Retinal pigment epithelial cell (primary cell): ENCODE measurements around the gene EHF.
"Not testable (repeated sequence)": the region's sequence is repeated elsewhere in the genome, so short reads cannot be mapped to it uniquely, and the experiment has no call there.

Source experiments
- DNase-seq: peaks from one replicate; pipeline ENCODE4 v3.0.0-alpha.2; 2010; ENCODE audit warnings: low read depth
- H3K4me3 ChIP-seq: 2 replicates; pipeline ENCODE4 v1.5.1; 2011; ENCODE audit warnings: mild to moderate bottlenecking, low read length, control low read depth, moderate library complexity
- TF ChIP-seq, protein P1 (sequence below): conservative IDR thresholded peaks from 2 replicates; pipeline ENCODE4 v1.5.1; 2011; ENCODE audit warnings: low read depth, low read length, control low read depth, inconsistent platforms

EHF gene

DNA sequence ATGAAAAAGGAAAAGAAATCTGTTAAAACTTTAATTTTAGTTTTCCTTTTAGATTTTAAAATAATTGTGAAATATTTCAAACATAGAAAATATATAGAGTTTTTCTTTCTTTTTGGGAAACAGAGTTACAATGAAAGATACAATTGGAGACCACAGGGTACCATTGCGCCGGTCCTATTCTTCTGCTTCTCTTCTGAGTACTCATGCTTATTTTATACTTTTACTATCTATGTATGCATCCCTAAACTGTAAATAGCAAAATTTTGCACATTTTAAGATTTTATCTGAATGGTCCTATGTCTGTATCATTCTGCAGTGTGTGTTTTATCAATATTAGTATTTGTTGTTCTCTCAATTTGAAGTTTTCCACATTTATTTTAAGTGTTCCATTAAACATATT, 65.0 kb downstream of the EHF start:
- no peak for DNase-seq
- TF ChIP-seq, protein P1, sequence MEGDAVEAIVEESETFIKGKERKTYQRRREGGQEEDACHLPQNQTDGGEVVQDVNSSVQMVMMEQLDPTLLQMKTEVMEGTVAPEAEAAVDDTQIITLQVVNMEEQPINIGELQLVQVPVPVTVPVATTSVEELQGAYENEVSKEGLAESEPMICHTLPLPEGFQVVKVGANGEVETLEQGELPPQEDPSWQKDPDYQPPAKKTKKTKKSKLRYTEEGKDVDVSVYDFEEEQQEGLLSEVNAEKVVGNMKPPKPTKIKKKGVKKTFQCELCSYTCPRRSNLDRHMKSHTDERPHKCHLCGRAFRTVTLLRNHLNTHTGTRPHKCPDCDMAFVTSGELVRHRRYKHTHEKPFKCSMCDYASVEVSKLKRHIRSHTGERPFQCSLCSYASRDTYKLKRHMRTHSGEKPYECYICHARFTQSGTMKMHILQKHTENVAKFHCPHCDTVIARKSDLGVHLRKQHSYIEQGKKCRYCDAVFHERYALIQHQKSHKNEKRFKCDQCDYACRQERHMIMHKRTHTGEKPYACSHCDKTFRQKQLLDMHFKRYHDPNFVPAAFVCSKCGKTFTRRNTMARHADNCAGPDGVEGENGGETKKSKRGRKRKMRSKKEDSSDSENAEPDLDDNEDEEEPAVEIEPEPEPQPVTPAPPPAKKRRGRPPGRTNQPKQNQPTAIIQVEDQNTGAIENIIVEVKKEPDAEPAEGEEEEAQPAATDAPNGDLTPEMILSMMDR = no peak
- no peak overlapping the region for H3K4me3 ChIP-seq

DNA sequence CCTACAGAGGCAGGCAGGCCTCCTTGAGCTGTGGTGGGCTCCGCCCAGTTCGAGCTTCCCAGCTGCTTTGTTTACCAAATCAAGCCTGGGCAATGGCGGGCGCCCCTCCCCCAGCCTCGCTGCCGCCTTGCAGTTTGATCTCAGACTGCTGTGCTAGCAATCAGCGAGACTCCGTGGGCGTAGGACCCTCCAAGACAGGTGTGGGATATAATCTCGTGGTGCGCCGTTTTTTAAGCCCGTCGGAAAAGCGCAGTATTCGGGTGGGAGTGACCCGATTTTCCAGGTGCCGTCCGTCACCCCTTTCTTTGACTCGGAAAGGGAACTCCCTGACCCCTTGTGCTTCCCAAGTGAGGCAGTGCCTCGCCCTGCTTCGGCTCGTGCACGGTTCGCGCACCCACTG, 71.4 kb downstream of the EHF start:
- not testable (repeated sequence) for H3K4me3 ChIP-seq, DNase-seq

DNA sequence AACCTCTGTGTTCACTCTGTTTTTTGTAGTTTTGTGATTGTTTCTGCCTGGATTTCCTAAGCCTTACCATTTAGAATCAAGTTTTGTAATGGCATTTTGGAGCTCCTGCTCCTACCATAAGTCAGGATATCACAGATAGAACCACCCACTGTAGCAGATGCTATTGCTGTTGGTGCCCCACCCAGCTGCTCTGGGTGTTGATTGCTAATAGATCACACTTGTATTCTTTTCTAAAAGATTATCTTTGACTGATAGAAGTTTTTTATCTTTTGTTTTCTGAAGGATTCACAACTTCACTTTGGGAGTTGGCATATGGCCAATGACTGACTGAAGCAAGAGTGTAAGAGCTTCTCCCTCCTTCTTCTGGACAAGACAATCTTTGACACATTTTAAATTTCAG, 76.0 kb downstream of the EHF start:
- TF ChIP-seq, protein P1 = no peak
- no peak for DNase-seq
- no peak overlapping the region for H3K4me3 ChIP-seq

DNA sequence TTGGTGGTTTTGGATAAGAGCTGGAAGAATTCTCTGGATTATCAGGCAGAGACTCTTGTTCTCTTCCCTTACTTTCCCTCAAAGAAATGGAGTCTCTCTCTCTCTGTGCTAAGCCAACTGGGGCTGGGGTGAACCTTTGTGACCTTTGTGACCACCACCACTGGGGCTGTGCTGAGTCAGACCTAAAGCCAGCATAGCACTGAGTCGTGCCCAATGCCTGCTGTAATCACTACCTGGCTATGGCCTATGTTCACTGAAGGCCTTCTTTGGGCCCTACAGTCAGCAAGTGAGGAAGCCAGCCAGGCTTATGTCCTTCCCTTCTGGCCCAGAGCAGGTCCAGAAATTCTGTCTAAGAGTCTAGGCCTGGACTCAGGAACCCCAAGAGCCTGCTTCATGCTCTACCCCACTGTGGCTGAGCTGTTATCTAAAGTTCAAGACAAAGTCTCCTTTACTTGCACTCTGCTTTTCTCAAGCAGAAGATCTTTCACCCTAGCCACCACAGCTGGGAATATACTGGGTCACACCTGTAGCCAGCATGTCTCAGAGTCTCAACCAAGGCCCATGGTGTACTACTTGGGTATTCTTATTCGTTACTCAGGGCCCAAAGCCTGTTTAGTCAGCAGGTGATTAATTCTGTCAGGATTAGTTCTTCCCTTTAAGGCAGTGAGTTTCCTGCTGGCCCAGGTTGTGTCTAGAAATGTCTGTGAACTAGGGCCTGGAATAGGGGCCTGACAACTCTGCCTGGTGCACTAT, 86.0 kb downstream of the EHF start:
- no peak overlapping the region for H3K4me3 ChIP-seq
- no peak for DNase-seq
- TF ChIP-seq, protein P1 = no peak

DNA sequence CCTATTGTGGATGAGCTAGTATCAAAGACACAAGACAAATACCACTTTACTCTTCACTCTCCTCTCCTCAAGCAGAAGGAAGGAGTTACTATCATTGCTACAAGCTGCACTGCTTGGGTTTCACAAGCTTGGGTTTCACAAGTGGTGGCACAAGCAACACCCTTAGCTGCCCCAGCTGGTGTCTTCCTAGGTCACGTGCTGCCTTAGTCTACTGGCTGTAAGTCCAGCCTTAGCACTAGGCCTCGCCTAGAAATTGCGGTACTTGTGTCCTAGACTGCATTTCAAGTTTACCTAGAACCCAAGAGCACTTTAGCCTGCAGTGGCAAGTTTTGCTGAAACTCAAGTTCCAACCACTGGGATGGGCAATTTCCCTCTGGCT, 86.6 kb downstream of the EHF start:
- no peak overlapping the region for H3K4me3 ChIP-seq
- no peak for DNase-seq
- TF ChIP-seq, protein P1 = no peak
